ENCODE results near the gene TBC1D10B.

The TBC1D10B gene

DNA sequence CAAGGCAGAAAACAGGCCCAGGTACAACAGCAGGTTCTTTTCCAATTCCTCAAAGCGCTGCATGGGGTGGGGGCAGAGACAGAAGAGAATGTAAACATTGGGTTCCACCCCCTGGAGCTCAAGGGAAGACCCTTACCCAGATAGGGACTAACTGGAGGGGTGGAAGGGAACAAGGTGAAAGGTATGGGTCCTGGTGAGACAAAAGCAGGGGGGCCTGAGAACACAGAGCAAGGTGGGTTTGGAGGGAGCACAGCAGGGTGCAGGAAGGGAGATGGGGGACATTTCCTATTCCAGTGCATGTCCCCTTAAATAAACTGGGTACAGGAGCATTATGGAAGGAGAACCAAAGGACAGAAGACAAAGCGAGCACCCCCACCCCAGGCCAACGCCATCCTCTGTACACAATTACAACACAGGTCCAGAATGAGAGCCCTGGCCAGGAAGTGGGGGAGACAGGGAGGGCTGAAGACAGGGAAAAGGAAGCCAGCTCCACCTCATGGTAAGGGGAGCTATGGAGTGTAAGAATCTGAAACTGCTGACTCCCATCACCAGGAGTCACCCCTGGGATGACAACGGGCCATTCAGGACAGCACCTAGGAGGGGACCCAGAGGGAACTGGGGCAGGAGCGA is 13.1 kb downstream of the TBC1D10B start:
- peaks cover 31% of the 10 kb centered on the region for H3K79me2 ChIP-seq (ENCODE audit: low read length)
- no peaks in the 10 kb centered on the region for H4K20me1 ChIP-seq (ENCODE audit: insufficient read depth, low read length)
- no peak for TF ChIP-seq EZH2phosphoT487 (IDR thresholded peaks at IDR 0.05; ENCODE audit: low read depth)
- TF ChIP-seq CTCF (IDR thresholded peaks at IDR 0.05; ENCODE audit: low read depth, low read length) = no peak
- H3K27ac ChIP-seq (ENCODE audit: low read length) = no peak overlapping the region
- H2AFZ ChIP-seq (ENCODE audit: low read depth, low read length) = no peak overlapping the region
- no peaks in the 10 kb centered on the region for H3K27me3 ChIP-seq (ENCODE audit: low read depth, low read length)
- H3K4me1 ChIP-seq (ENCODE audit: low read length) = peaks cover 13% of the 10 kb centered on the region
- H3K36me3 ChIP-seq (replicated peaks; ENCODE audit: low read depth, low read length) = peaks cover 21% of the 10 kb centered on the region
- no peak overlapping the region for H3K9ac ChIP-seq (ENCODE audit: low read length)
- no peaks in the 10 kb centered on the region for H3K9me3 ChIP-seq (ENCODE audit: insufficient read depth, low read length)
- H3K4me2 ChIP-seq (ENCODE audit: low read length) = no peak overlapping the region
- no peak overlapping the region for H3K4me3 ChIP-seq (ENCODE audit: low read length)

- H3K4me3 ChIP-seq (ENCODE audit: low read length) = peak overlapping the region; percentile 96
- H3K27me3 ChIP-seq (ENCODE audit: low read depth, low read length) = no peaks in the 10 kb centered on the region
- TF ChIP-seq CTCF (IDR thresholded peaks at IDR 0.05; ENCODE audit: low read depth, low read length) = no peak
- TF ChIP-seq EZH2phosphoT487 (IDR thresholded peaks at IDR 0.05; ENCODE audit: low read depth) = no peak
- peaks cover 25% of the 10 kb centered on the region for H3K36me3 ChIP-seq (replicated peaks; ENCODE audit: low read depth, low read length)
- peak overlapping the region; percentile 95 for H3K4me2 ChIP-seq (ENCODE audit: low read length)
- H4K20me1 ChIP-seq (ENCODE audit: insufficient read depth, low read length) = no peaks in the 10 kb centered on the region
- no peak overlapping the region for H2AFZ ChIP-seq (ENCODE audit: low read depth, low read length)
- peaks cover 31% of the 10 kb centered on the region for H3K79me2 ChIP-seq (ENCODE audit: low read length)
- H3K4me1 ChIP-seq (ENCODE audit: low read length) = peaks cover 13% of the 10 kb centered on the region
- H3K9ac ChIP-seq (ENCODE audit: low read length) = no peak overlapping the region
- no peaks in the 10 kb centered on the region for H3K9me3 ChIP-seq (ENCODE audit: insufficient read depth, low read length)
- no peak overlapping the region for H3K27ac ChIP-seq (ENCODE audit: low read length)
These were observed 13.8 kb downstream of the TBC1D10B start for GRCh38 chr16:30356401-30357084.

DNA sequence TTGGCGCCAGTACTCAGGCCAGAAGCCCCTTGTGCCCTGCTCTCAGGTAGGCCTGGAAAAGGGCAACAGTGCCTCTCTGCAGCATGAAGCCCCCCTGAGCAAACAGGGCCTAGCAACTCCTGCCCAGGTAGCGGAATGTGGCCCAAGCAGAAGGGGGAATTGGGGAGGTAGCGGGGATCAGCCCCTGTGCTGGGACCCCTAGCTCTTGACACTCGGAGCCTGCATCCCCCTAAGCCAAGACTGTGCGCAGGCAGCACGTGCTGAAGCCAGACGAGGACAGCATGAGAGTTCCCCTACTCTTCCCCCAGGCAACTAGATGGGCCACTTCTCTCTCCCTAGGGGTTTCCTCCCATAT is 14.4 kb downstream of the TBC1D10B start:
- H2AFZ ChIP-seq (ENCODE audit: low read depth, low read length) = no peak overlapping the region
- TF ChIP-seq CTCF (IDR thresholded peaks at IDR 0.05; ENCODE audit: low read depth, low read length) = no peak
- no peak for TF ChIP-seq EZH2phosphoT487 (IDR thresholded peaks at IDR 0.05; ENCODE audit: low read depth)
- H3K4me3 ChIP-seq (ENCODE audit: low read length) = peak overlapping the region; percentile 96
- H3K27ac ChIP-seq (ENCODE audit: low read length) = peak overlapping the region; percentile 75
- no peaks in the 10 kb centered on the region for H4K20me1 ChIP-seq (ENCODE audit: insufficient read depth, low read length)
- no peaks in the 10 kb centered on the region for H3K9me3 ChIP-seq (ENCODE audit: insufficient read depth, low read length)
- peaks cover 29% of the 10 kb centered on the region for H3K79me2 ChIP-seq (ENCODE audit: low read length)
- peak overlapping the region; percentile 84 for H3K9ac ChIP-seq (ENCODE audit: low read length)
- H3K4me2 ChIP-seq (ENCODE audit: low read length) = peak overlapping the region; percentile 95
- H3K36me3 ChIP-seq (replicated peaks; ENCODE audit: low read depth, low read length) = peaks cover 30% of the 10 kb centered on the region
- H3K4me1 ChIP-seq (ENCODE audit: low read length) = peaks cover 13% of the 10 kb centered on the region
- H3K27me3 ChIP-seq (ENCODE audit: low read depth, low read length) = no peaks in the 10 kb centered on the region

GRCh38 chr16:30355144-30355953 is 14.9 kb downstream of the TBC1D10B start, which contains the start of gene CD2BP2:
Gene CD2BP2 (minus strand): TSS chr16:30355308. CDS start chr16:30354681, 627 bp downstream.
- Histone ChIP-seq H3K9me3 (ENCODE audit: insufficient read depth, low read length) (no peaks in the 10 kb centered on the region), H3K27ac (ENCODE audit: low read length) (peak within 1 kb of the TSS; percentile 75), H3K27me3 (ENCODE audit: low read depth, low read length) (no peaks in the 10 kb centered on the region), H3K4me2 (ENCODE audit: low read length) (peak within 1 kb of the TSS; percentile 95), H3K4me3 (ENCODE audit: low read length) (peak within 1 kb of the TSS; percentile 96), H3K9ac (ENCODE audit: low read length) (peak within 1 kb of the TSS; percentile 89), H3K4me1 (ENCODE audit: low read length) (peaks cover 15% of the 10 kb centered on the region), H3K36me3 (replicated peaks; ENCODE audit: low read depth, low read length) (peaks cover 35% of the 10 kb centered on the region), H3K79me2 (ENCODE audit: low read length) (peaks cover 27% of the 10 kb centered on the region), H4K20me1 (ENCODE audit: insufficient read depth, low read length) (no peaks in the 10 kb centered on the region), H2AFZ (ENCODE audit: low read depth, low read length) (peak within 1 kb of the TSS; percentile 84; the same call in 1 of the 2 replicates)
- TF ChIP-seq EZH2phosphoT487 (IDR thresholded peaks at IDR 0.05; ENCODE audit: low read depth) (no peak), CTCF (IDR thresholded peaks at IDR 0.05; ENCODE audit: low read depth, low read length) (no peak)

Data from OCI-LY3 (cell line).